ENCODE data around the gene BAIAP2L2.

Gene BAIAP2L2

DNA sequence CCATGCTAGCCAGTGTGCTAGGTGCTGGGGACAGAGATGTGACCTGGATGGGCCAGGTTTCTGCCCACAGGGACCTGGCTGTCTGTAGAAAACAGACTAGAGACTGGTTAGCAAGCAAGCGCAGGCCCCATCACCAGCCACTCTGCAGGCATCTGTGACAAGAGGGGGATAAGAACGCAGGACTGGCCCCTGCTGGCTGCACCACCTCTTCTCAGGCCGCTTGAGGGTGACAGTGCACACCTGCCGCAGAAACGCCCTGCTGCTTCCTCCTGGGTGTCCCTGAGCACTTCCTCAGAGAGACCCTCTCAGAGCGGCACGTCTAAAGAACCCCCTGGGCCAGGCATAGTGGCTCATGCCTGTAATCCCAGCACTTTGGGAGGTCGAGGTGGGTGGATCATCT lies 59.2 kb downstream of the BAIAP2L2 start:
- Histone ChIP-seq H3K4me1 (no peaks in the 10 kb centered on the region), H3K27ac (no peak overlapping the region), H3K9ac (no peak overlapping the region), H3K4me2 (ENCODE audit: low read length) (no peak overlapping the region), H2AFZ (no peak overlapping the region), H3K79me2 (no peaks in the 10 kb centered on the region), H3K4me3 (ENCODE audit: low read depth, low read length) (no peak overlapping the region), H3K9me3 (ENCODE audit: control insufficient read depth, low read length) (no peaks in the 10 kb centered on the region), H3K27me3 (ENCODE audit: control insufficient read depth, insufficient read depth, low read length) (no peaks in the 10 kb centered on the region), H3K36me3 (ENCODE audit: control insufficient read depth, insufficient read depth, low read length) (no peaks in the 10 kb centered on the region)
- TF ChIP-seq, protein P1, sequence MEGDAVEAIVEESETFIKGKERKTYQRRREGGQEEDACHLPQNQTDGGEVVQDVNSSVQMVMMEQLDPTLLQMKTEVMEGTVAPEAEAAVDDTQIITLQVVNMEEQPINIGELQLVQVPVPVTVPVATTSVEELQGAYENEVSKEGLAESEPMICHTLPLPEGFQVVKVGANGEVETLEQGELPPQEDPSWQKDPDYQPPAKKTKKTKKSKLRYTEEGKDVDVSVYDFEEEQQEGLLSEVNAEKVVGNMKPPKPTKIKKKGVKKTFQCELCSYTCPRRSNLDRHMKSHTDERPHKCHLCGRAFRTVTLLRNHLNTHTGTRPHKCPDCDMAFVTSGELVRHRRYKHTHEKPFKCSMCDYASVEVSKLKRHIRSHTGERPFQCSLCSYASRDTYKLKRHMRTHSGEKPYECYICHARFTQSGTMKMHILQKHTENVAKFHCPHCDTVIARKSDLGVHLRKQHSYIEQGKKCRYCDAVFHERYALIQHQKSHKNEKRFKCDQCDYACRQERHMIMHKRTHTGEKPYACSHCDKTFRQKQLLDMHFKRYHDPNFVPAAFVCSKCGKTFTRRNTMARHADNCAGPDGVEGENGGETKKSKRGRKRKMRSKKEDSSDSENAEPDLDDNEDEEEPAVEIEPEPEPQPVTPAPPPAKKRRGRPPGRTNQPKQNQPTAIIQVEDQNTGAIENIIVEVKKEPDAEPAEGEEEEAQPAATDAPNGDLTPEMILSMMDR (IDR thresholded peaks at IDR 0.05), result no peak

DNA sequence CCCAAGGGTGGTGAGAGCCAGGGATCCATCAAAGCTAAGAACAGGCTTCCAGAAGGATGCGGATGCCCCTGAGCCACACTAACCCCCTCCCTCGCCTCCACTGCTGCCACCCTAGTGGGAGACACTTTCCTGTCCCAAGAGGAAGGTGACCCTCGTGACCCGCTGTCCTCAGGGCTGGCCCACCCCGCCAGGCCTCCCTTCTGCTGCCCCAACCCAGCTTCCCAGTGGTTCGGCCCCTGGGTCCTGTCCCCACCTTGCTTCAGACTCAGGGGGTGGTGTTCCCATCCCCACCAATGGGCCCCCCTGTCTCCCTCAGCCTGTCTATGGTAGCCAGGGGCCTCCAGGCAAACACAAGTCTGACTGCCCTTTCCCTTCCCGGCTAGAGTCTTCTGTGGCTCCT lies 59.8 kb downstream of the BAIAP2L2 start:
- Histone ChIP-seq H3K4me3 (ENCODE audit: low read depth, low read length) (no peak overlapping the region), H3K36me3 (ENCODE audit: control insufficient read depth, insufficient read depth, low read length) (no peaks in the 10 kb centered on the region), H3K4me1 (no peaks in the 10 kb centered on the region), H2AFZ (no peak overlapping the region), H3K9me3 (ENCODE audit: control insufficient read depth, low read length) (no peaks in the 10 kb centered on the region), H3K27me3 (ENCODE audit: control insufficient read depth, insufficient read depth, low read length) (no peaks in the 10 kb centered on the region), H3K79me2 (no peaks in the 10 kb centered on the region), H3K27ac (no peak overlapping the region), H3K4me2 (ENCODE audit: low read length) (no peak overlapping the region), H3K9ac (no peak overlapping the region)
- TF ChIP-seq, protein P1 (IDR thresholded peaks at IDR 0.05), result no peak

DNA sequence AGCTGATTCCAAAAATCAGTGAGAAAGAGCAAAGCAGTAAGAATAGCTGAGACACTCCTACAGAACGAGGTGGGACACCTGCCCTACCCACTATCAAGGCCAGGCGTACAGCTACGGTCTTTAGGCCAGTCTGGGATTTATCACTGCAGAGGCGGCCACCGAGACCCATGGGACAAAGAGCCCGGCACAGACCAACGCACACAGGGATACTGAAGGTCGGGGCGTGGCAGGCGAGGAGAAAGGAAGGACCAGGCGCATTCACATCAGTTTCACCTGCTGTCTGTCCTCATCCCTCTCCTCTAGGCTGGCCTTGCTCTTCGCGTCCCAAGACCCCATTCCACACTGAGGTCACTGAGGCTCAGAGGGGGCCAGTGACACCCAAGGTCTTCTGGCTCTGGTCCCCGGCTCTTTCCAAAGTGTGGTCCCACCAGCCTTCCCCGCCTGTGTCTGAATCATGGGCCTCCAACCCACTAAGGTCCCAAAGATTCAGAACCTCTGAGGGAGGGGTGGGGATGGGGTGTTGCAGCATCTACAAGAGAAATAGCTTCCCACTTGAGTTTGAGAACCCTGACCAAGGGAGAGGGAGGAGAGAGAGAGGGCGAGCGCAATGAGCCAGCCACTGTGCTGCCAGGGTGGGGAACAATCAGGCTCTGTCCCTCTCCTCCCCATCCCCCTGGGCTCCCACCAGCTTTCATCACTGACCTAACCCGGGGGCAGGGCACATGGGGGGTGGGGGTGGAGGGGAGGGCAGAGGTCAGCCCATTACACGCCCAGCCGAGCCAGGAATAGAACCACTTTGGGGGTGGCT lies 60.5 kb downstream of the BAIAP2L2 start:
- Histone ChIP-seq H3K36me3 (ENCODE audit: control insufficient read depth, insufficient read depth, low read length) (no peaks in the 10 kb centered on the region), H3K9ac (no peak overlapping the region), H3K4me3 (ENCODE audit: low read depth, low read length) (no peak overlapping the region), H2AFZ (no peak overlapping the region), H3K27me3 (ENCODE audit: control insufficient read depth, insufficient read depth, low read length) (no peaks in the 10 kb centered on the region), H3K9me3 (ENCODE audit: control insufficient read depth, low read length) (no peaks in the 10 kb centered on the region), H3K27ac (no peak overlapping the region), H3K4me1 (no peaks in the 10 kb centered on the region), H3K4me2 (ENCODE audit: low read length) (no peak overlapping the region), H3K79me2 (no peaks in the 10 kb centered on the region)
- TF ChIP-seq, protein P1 (IDR thresholded peaks at IDR 0.05), result no peak

DNA sequence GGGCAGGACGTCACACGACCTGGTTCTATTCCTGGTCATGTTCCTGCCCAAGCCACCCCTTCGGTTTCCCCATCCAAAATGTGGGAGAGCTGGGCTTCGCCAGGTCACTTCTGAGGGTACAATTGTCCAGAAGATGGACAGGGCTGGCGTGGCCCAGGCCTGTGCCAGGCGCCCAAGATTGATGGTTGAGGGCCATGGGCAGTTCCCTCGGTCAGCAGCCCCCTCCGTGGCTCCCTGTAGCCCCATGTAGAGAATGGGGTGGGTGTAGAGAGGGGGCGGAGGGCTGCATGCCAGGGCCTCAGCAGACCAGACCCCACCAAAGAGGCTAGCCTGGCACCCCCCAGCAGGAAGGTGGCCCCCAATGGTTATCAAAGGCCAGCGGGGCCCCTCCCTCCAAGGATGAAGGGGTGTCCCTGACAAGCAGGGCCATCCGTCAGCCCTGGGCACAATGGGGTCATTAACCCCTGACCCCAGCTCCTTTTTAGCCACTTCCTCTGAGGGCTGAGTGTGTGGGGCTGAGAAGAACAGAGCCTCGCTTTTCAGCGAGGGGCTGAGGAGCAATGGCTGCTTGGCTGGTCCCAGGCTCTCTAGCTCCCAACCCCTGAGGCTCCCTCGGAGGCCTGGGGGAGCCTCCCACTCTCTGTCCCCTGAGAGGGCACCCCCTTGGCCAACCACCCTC lies 64.3 kb downstream of the BAIAP2L2 start:
- H3K27me3 ChIP-seq (ENCODE audit: control insufficient read depth, insufficient read depth, low read length), result no peaks in the 10 kb centered on the region
- no peaks in the 10 kb centered on the region for H3K4me1 ChIP-seq
- no peaks in the 10 kb centered on the region for H3K9me3 ChIP-seq (ENCODE audit: control insufficient read depth, low read length)
- no peak overlapping the region for H2AFZ ChIP-seq
- H3K9ac ChIP-seq, result no peak overlapping the region
- TF ChIP-seq, protein P1 (IDR thresholded peaks at IDR 0.05), result no peak
- no peak overlapping the region for H3K4me3 ChIP-seq (ENCODE audit: low read depth, low read length)
- H3K27ac ChIP-seq, result no peak overlapping the region
- H3K79me2 ChIP-seq, result no peaks in the 10 kb centered on the region
- H3K4me2 ChIP-seq (ENCODE audit: low read length), result no peak overlapping the region
- no peaks in the 10 kb centered on the region for H3K36me3 ChIP-seq (ENCODE audit: control insufficient read depth, insufficient read depth, low read length)

Data from parathyroid adenoma (tissue), 2 donors.